Mesenchymal stem cell (in vitro differentiated cells and primary cell): ENCODE measurements around the gene RASGRP2.
A peak's percentile ranks its signal among the peaks of the same experiment; 100 is the strongest.

Source experiments
- DNase-seq: peaks from one replicate; pipeline ENCODE4 v3.0.0-alpha.2; 2013
- H2AFZ ChIP-seq: one replicate; pipeline ENCODE4 v1.6.1; 2013; ENCODE audit warnings: low read depth, mild to moderate bottlenecking, control low read depth, inconsistent platforms, low read length, moderate library complexity
- H2AK5ac ChIP-seq: 2 replicates; pipeline ENCODE4 v1.6.1; 2013; ENCODE audit warnings: low read length, moderate library complexity, mild to moderate bottlenecking, inconsistent platforms; ENCODE audit not compliant: severe bottlenecking
- H2BK120ac ChIP-seq: one replicate; pipeline ENCODE4 v1.6.1; 2013; ENCODE audit warnings: low read depth, mild to moderate bottlenecking, inconsistent platforms, low read length, moderate library complexity
- H2BK12ac ChIP-seq, 2 experiments: one replicate each; pipeline ENCODE4 v1.6.1; 2013; ENCODE audit warnings: inconsistent platforms in 2 of 2, low read length in 2 of 2, mild to moderate bottlenecking in 2 of 2, moderate library complexity in 2 of 2, control low read depth in 1 of 2
- H2BK15ac ChIP-seq: one replicate; pipeline ENCODE4 v1.6.1; 2013; ENCODE audit warnings: mild to moderate bottlenecking, low read depth, inconsistent platforms; ENCODE audit not compliant: poor library complexity, severe bottlenecking
- H2BK5ac ChIP-seq: 2 replicates; pipeline ENCODE4 v1.6.1; 2013; ENCODE audit warnings: low read depth, mild to moderate bottlenecking, low read length, control low read depth, inconsistent platforms; ENCODE audit not compliant: poor library complexity, severe bottlenecking
- H3K14ac ChIP-seq, 2 experiments: one replicate each; pipeline ENCODE4 v1.6.1; 2013; ENCODE audit warnings: inconsistent platforms in 2 of 2, low read length in 2 of 2, control low read depth in 1 of 2, mild to moderate bottlenecking in 1 of 2, moderate library complexity in 1 of 2
- H3K18ac ChIP-seq, 2 experiments: one replicate each; pipeline ENCODE4 v1.6.1; 2013; ENCODE audit warnings: inconsistent platforms in 2 of 2, low read length in 2 of 2, control low read depth in 1 of 2, low read depth in 1 of 2, mild to moderate bottlenecking in 1 of 2
- H3K23ac ChIP-seq, 2 experiments: one replicate each; pipeline ENCODE4 v1.6.1; 2013; ENCODE audit warnings: inconsistent platforms in 2 of 2, low read length in 2 of 2, mild to moderate bottlenecking in 2 of 2, moderate library complexity in 2 of 2, control low read depth in 1 of 2
- H3K27ac ChIP-seq: 2 replicates; pipeline ENCODE4 v1.5.1; 2013; ENCODE audit warnings: mild to moderate bottlenecking, moderate library complexity, low read length, control low read depth, inconsistent platforms; ENCODE audit not compliant: poor library complexity, severe bottlenecking
- H3K27me3 ChIP-seq, 2 experiments: 2 replicates each; pipeline versions ENCODE4 v1.6.1 to v1.7.0; 2013; ENCODE audit warnings: low read length in 2 of 2, mild to moderate bottlenecking in 2 of 2, moderate library complexity in 2 of 2, control low read depth in 1 of 2, inconsistent platforms in 1 of 2; ENCODE audit not compliant: control insufficient read depth in 1 of 2, insufficient read depth in 1 of 2
- H3K36me3 ChIP-seq, 2 experiments: 2 replicates each; pipeline versions ENCODE4 v1.6.1 to v1.7.0; 2013; ENCODE audit warnings: low read length in 2 of 2, control low read depth in 1 of 2, inconsistent platforms in 1 of 2, low read depth in 1 of 2, mild to moderate bottlenecking in 1 of 2; ENCODE audit not compliant: insufficient read depth in 2 of 2, control insufficient read depth in 1 of 2
- H3K4ac ChIP-seq, 2 experiments: one replicate each; pipeline ENCODE4 v1.6.1; 2013; ENCODE audit warnings: inconsistent platforms in 2 of 2, low read length in 2 of 2, mild to moderate bottlenecking in 2 of 2, moderate library complexity in 2 of 2, control low read depth in 1 of 2, low read depth in 1 of 2
- H3K4me1 ChIP-seq: 2 replicates; pipeline ENCODE4 v1.6.1; 2013; ENCODE audit warnings: low read depth, low read length, control low read depth; ENCODE audit not compliant: control insufficient read depth, insufficient read depth
- H3K4me2 ChIP-seq: 2 replicates; pipeline ENCODE4 v1.6.1; 2013; ENCODE audit warnings: low read length, mild to moderate bottlenecking, inconsistent platforms; ENCODE audit not compliant: poor library complexity, severe bottlenecking
- H3K4me3 ChIP-seq, 2 experiments: 2 replicates each; pipeline versions ENCODE4 v1.5.1 to v1.7.0; 2013; ENCODE audit warnings: low read length in 2 of 2, mild to moderate bottlenecking in 2 of 2, control low read depth in 1 of 2, low read depth in 1 of 2; ENCODE audit not compliant: insufficient read depth in 1 of 2
- H3K79me1 ChIP-seq: replicated peaks from 2 replicates; pipeline ENCODE4 v1.6.1; 2013; ENCODE audit warnings: mild to moderate bottlenecking, control low read depth, low read length, inconsistent platforms; ENCODE audit not compliant: poor library complexity, severe bottlenecking
- H3K9ac ChIP-seq: 2 replicates; pipeline ENCODE4 v1.7.0; 2013; ENCODE audit warnings: mild to moderate bottlenecking, low read length, moderate library complexity
- H3K9me3 ChIP-seq: 2 replicates; pipeline ENCODE4 v1.7.0; 2013; ENCODE audit warnings: mild to moderate bottlenecking, low read length; ENCODE audit not compliant: control insufficient read depth
- H4K8ac ChIP-seq: one replicate; pipeline ENCODE4 v1.6.1; 2013; ENCODE audit warnings: inconsistent platforms, mild to moderate bottlenecking, low read length, moderate library complexity
- H4K91ac ChIP-seq: one replicate; pipeline ENCODE4 v1.6.1; 2013; ENCODE audit warnings: mild to moderate bottlenecking, low read length, inconsistent platforms
- WGBS: methylation state at CpG from one replicate; pipeline ENCODE4 v1.1.7; 2013; ENCODE audit warnings: mixed read lengths; 5-methylcytosine and 5-hydroxymethylcytosine counted together

Gene RASGRP2

DNA sequence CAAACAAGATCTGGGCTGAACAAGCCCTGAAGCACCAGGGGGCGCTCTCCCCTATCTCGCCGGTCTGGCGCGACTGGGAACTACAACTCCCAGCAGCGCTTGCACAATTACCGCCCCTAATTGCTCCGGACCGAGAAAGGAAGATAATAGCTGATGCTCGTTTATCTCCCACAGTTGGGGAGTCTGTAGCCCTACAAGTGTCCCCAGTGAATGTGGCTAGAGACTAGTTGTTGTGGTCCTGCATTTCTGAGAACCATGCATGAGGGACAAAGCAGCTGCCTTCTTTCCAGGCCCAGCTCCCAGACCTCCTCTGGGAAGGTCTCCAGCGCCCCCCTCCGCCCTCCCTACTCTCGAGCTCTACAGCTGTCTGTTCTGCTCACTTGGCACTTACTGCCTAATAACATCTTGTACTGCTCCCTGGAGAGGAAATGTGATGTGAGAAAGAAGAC lies 55.4 kb downstream of the RASGRP2 start:
- H3K18ac ChIP-seq: no peak overlapping the region
- no peak overlapping the region for H2BK15ac ChIP-seq
- H3K79me1 ChIP-seq: no peaks in the 10 kb centered on the region
- H3K4ac ChIP-seq: no peak overlapping the region
- H3K4me3 ChIP-seq: peak overlapping the region in 1 of 2 experiments; percentile 76
- no peak overlapping the region for H3K14ac ChIP-seq
- H3K4me2 ChIP-seq: peak overlapping the region; percentile 76
- H3K23ac ChIP-seq: no peak overlapping the region
- no peak overlapping the region for H4K8ac ChIP-seq
- no peak overlapping the region for H4K91ac ChIP-seq
- no peak overlapping the region for H3K27ac ChIP-seq
- H2BK5ac ChIP-seq: no peak overlapping the region
- H3K9ac ChIP-seq: peak overlapping the region; percentile 31
- H2AFZ ChIP-seq: peak overlapping the region; percentile 66
- H2BK12ac ChIP-seq: no peak overlapping the region
- H3K9me3 ChIP-seq: no peaks in the 10 kb centered on the region
- DNase-seq: peak; percentile 91
- no peak overlapping the region for H2BK120ac ChIP-seq
- peaks cover 3% of the 10 kb centered on the region for H3K4me1 ChIP-seq
- H3K36me3 ChIP-seq: no peaks in the 10 kb centered on the region
- no peak overlapping the region for H2AK5ac ChIP-seq
- 2% methylated on average over 10 of the region's 13 CpGs for WGBS
- H3K27me3 ChIP-seq: peaks cover 52 to 55% of the 10 kb centered on the region in 2 experiments

- Histone ChIP-seq H2BK15ac (no peak overlapping the region), H2AK5ac (no peak overlapping the region), H2BK12ac (no peak overlapping the region), H3K4me3 (no peak overlapping the region), H3K4me1 (peaks cover 3% of the 10 kb centered on the region), H3K4ac (no peak overlapping the region), H3K4me2 (no peak overlapping the region), H2BK120ac (no peak overlapping the region), H3K27me3 (peaks cover 48 to 52% of the 10 kb centered on the region in 2 experiments), H2BK5ac (no peak overlapping the region), H3K79me1 (no peaks in the 10 kb centered on the region), H3K9ac (peak overlapping the region; percentile 17), H3K27ac (no peak overlapping the region), H2AFZ (no peak overlapping the region), H3K14ac (no peak overlapping the region), H3K18ac (no peak overlapping the region), H3K9me3 (no peaks in the 10 kb centered on the region), H4K8ac (peak overlapping the region; percentile 5), H3K36me3 (no peaks in the 10 kb centered on the region), H4K91ac (no peak overlapping the region), H3K23ac (no peak overlapping the region)
- WGBS: 60% methylated on average over 18 of the region's 19 CpGs
- DNase-seq: no peak
Measured at GRCh38 chr11:64687643-64688533, 56.1 kb downstream of the RASGRP2 start.

GRCh38 chr11:64687204-64687603 lies 56.7 kb downstream of the RASGRP2 start:
- no peak overlapping the region for H3K9ac ChIP-seq
- H3K4me3 ChIP-seq: no peak overlapping the region

DNA sequence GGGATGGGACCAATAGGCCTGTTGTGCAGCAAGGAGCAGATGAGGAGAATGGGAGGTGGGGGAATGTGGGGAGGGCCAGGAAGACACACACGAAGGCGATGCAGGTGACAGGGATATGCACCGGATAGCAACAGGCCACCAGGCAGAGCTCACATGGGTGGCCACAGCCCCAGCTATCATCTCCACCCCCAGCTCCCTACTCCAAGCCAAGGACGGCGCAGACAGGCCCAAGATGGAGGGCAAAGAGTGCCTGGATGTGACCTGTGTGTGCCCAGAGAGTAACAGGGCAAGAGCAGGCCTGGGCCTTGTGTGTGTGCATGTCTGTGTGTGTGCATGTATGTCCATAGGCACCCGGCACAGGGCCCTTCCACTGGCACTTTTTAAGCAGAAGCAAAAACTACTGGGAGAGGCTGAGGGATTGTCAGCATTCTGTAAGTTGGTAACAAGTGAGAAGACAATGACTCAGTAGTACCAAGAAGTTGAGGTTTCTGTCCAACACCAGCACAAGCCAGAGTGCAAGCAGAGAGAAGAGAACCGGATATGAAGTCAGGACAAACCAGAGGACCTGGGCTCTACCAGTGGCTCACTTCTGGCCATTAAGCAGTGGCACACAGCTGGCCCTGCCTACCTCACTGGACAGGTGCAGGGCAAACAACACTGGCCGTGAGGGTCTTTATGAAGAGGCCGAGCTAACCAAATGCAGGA lies 57.3 kb downstream of the RASGRP2 start:
- DNase-seq: no peak
- Histone ChIP-seq H2BK120ac (no peak overlapping the region), H3K4ac (no peak overlapping the region), H3K14ac (no peak overlapping the region), H3K27ac (no peak overlapping the region), H3K27me3 (peaks cover 48 to 51% of the 10 kb centered on the region in 2 experiments), H2BK15ac (no peak overlapping the region), H3K4me1 (peaks cover 3% of the 10 kb centered on the region), H2BK12ac (no peak overlapping the region), H2BK5ac (no peak overlapping the region), H3K36me3 (no peaks in the 10 kb centered on the region), H3K9ac (no peak overlapping the region), H4K91ac (no peak overlapping the region), H3K18ac (no peak overlapping the region), H3K79me1 (no peaks in the 10 kb centered on the region), H3K4me3 (no peak overlapping the region), H3K23ac (no peak overlapping the region), H3K4me2 (no peak overlapping the region), H2AFZ (no peak overlapping the region), H3K9me3 (no peaks in the 10 kb centered on the region), H4K8ac (no peak overlapping the region), H2AK5ac (no peak overlapping the region)
- WGBS: 73% methylated on average over 9 of the region's 9 CpGs

More at GRCh38 chr11:64687204-64687603, 56.7 kb downstream of the RASGRP2 start:
- Histone ChIP-seq H2BK12ac (no peak overlapping the region), H3K23ac (no peak overlapping the region), H4K91ac (no peak overlapping the region), H4K8ac (no peak overlapping the region), H3K4me2 (no peak overlapping the region), H3K36me3 (no peaks in the 10 kb centered on the region), H3K4ac (no peak overlapping the region), H2AFZ (no peak overlapping the region), H2BK15ac (no peak overlapping the region), H3K14ac (no peak overlapping the region), H3K79me1 (no peaks in the 10 kb centered on the region), H3K27ac (no peak overlapping the region), H3K4me1 (peaks cover 3% of the 10 kb centered on the region), H3K9me3 (no peaks in the 10 kb centered on the region), H2BK5ac (no peak overlapping the region), H3K27me3 (peaks cover 48 to 52% of the 10 kb centered on the region in 2 experiments), H3K18ac (no peak overlapping the region), H2BK120ac (no peak overlapping the region), H2AK5ac (no peak overlapping the region)
- 97% methylated on average over 6 of the region's 6 CpGs for WGBS
- DNase-seq: no peak
